K562 (cell line): ENCODE results near the gene MAP4K1. TPM values are rescaled to one million over a fixed set of nuclear protein-coding genes. Genes with fewer than 3 reads are reported as not detected.
A peak's percentile ranks its signal among the peaks of the same experiment; 100 is the strongest.

Experiments used
- CEBPB ChIP-seq: fragments of 450-650 bp; IDR thresholded peaks from 2 replicates; pipeline ENCODE4 v1.6.1; 2016; ENCODE audit warnings: missing genetic modification characterization, missing compliant biosample characterization
- CUX1 ChIP-seq: fragments of 200-800 bp; sonication (Bioruptor generic); IDR thresholded peaks from 2 replicates; pipeline ENCODE4 v1.6.1; 2016; ENCODE audit warnings: missing genetic modification characterization, missing compliant biosample characterization
- DMBX1 ChIP-seq: fragments of 250-450 bp; sonication (Bioruptor Pico); IDR thresholded peaks from 2 replicates; pipeline ENCODE4 v1.8.0; 2022; ENCODE audit warnings: inconsistent platforms, mild to moderate bottlenecking, moderate library complexity, borderline replicate concordance
- FOXJ2 ChIP-seq: fragments of 200-800 bp; sonication (Bioruptor generic); IDR thresholded peaks from 2 replicates; pipeline ENCODE4 v1.6.1; 2016; ENCODE audit warnings: missing genetic modification characterization, missing compliant biosample characterization
- FOXO4 ChIP-seq: fragments of 450-650 bp; formaldehyde crosslinking; IDR thresholded peaks from 2 replicates; pipeline ENCODE4 v1.4.0; 2020; ENCODE audit warnings: mild to moderate bottlenecking, moderate library complexity
- HNRNPUL1 ChIP-seq: fragments of 200-400 bp; formaldehyde crosslinking; IDR thresholded peaks from 2 replicates; pipeline ENCODE4 v1.6.1; 2017; ENCODE audit warnings: low read length
- MCM3 ChIP-seq: fragments of 450-650 bp; IDR thresholded peaks from 2 replicates; pipeline ENCODE4 v1.6.1; 2016
- NFYB ChIP-seq: IDR thresholded peaks from 2 replicates; pipeline ENCODE4 v1.6.1; 2011; ENCODE audit warnings: mild to moderate bottlenecking, moderate library complexity; ENCODE audit not compliant: insufficient read length; ENCODE audit errors: extremely low read depth
- NR3C1 ChIP-seq: sonication (generic); formaldehyde crosslinking; IDR thresholded peaks from 2 replicates; pipeline ENCODE4 v1.8.1; 2022; ENCODE audit warnings: missing genetic modification reagents
- PPARD ChIP-seq: fragments of 250-450 bp; sonication (Bioruptor Pico); IDR thresholded peaks from 2 replicates; pipeline ENCODE4 v1.8.0; 2022; ENCODE audit warnings: inconsistent platforms, mild to moderate bottlenecking, moderate library complexity
- PTRF ChIP-seq: fragments of 450-650 bp; IDR thresholded peaks from 2 replicates; pipeline ENCODE4 v1.6.1; 2016; ENCODE audit warnings: mild to moderate bottlenecking, missing genetic modification characterization, missing compliant biosample characterization
- SLC30A9 ChIP-seq: fragments of 250-450 bp; sonication (Bioruptor Pico); IDR thresholded peaks from 2 replicates; pipeline ENCODE4 v1.8.0; 2022; ENCODE audit warnings: mild to moderate bottlenecking, moderate library complexity
- SMAD2 ChIP-seq: fragments of 150-350 bp; IDR thresholded peaks from 2 replicates; pipeline ENCODE4 v1.6.1; 2014; ENCODE audit warnings: low read depth, mild to moderate bottlenecking, low read length
- SMARCA4 ChIP-seq: fragments of 450-650 bp; IDR thresholded peaks from 2 replicates; pipeline ENCODE4 v1.6.1; 2016
- XRCC3 ChIP-seq: fragments of 450-650 bp; IDR thresholded peaks from 2 replicates; pipeline ENCODE4 v1.6.1; 2017; ENCODE audit warnings: mild to moderate bottlenecking, moderate library complexity
- ZBTB17 ChIP-seq: fragments of 450-650 bp; formaldehyde crosslinking; IDR thresholded peaks from 2 replicates; pipeline ENCODE4 v1.4.0; 2020; ENCODE audit warnings: mild to moderate bottlenecking
- ZBTB34 ChIP-seq: fragments of 250-450 bp; sonication (Bioruptor Pico); IDR thresholded peaks from 2 replicates; pipeline ENCODE4 v1.8.0; 2021; ENCODE audit warnings: mild to moderate bottlenecking, moderate library complexity
- ZNF224 ChIP-seq: sonication (generic); formaldehyde crosslinking; IDR thresholded peaks from 2 replicates; pipeline ENCODE4 v1.8.0; 2022; ENCODE audit warnings: mild to moderate bottlenecking, missing genetic modification reagents
- ZNF253 ChIP-seq: fragments of 250-450 bp; sonication (Bioruptor Pico); conservative IDR thresholded peaks from 2 replicates; pipeline ENCODE4 v1.6.1; 2021; ENCODE audit warnings: mild to moderate bottlenecking
- ZNF324 ChIP-seq: fragments of 250-450 bp; sonication (Bioruptor Pico); IDR thresholded peaks from 2 replicates; pipeline ENCODE4 v1.4.0; 2020; ENCODE audit warnings: mild to moderate bottlenecking
- ZNF586 ChIP-seq: fragments of 450-650 bp; formaldehyde crosslinking; conservative IDR thresholded peaks from 2 replicates; pipeline ENCODE4 v1.4.0; 2020; ENCODE audit warnings: mild to moderate bottlenecking, moderate library complexity
- ZNF668 ChIP-seq: fragments of 250-450 bp; sonication (Bioruptor Pico); IDR thresholded peaks from 2 replicates; pipeline ENCODE4 v1.8.0; 2022; ENCODE audit warnings: mild to moderate bottlenecking, inconsistent platforms
- ZSCAN32 ChIP-seq: fragments of 450-650 bp; formaldehyde crosslinking; IDR thresholded peaks from 2 replicates; pipeline ENCODE4 v1.4.0; 2020; ENCODE audit warnings: mild to moderate bottlenecking, moderate library complexity
- polyA plus RNA-seq, 8 experiments: library from polyadenylated mRNA; depleted of rRNA in 4 of 8; stranded (reverse) in 5 of 8; unstranded in 3 of 8; fragments of >200 nt; fragmentation: Nextera tagmentation in 2 of 8; fragmentation: Illumina TruSeq in 1 of 8; extraction: Ambion mirVana in 2 of 8; extraction: Trizol in 1 of 8; gene quantifications; 2 replicates each; pipeline versions ENCODE4 v1.2.1 to v1.2.3, GENCODE V29; 2011 to 2014; ENCODE audit warnings: inconsistent platforms in 1 of 8, missing spikeins in 1 of 8
- total RNA-seq, 7 experiments: library from RNA; depleted of rRNA in 6 of 7; stranded (reverse); fragments of >200 nt in 6 of 7; fragmentation: Illumina TruSeq in 2 of 7; extraction: Trizol in 2 of 7; gene quantifications; 2 replicates each; pipeline versions ENCODE4 v1.2.1 to v1.2.3, GENCODE V29; 2011 to 2021; ENCODE audit warnings: low replicate concordance in 1 of 7

Gene MAP4K1
- total and polyA plus RNA-seq, 9 of the 15 experiments (the other 6 are each of a cell fraction or from before 2014, with no cell fraction given), result 0.14 to 3.2 (median 0.73) TPM; not detected in 1

GRCh38 chr19:38618590-38619360, 1.0 kb upstream of the MAP4K1 start, which contains the start of gene EIF3K (continued):
- no peak for TF ChIP-seq MCM3
- TF ChIP-seq FOXO4 (CRISPR knock-in tag), result no peak
- TF ChIP-seq SLC30A9 (CRISPR knock-in tag), result no peak
- no peak for TF ChIP-seq ZBTB34 (CRISPR knock-in tag)
- TF ChIP-seq ZNF224 (CRISPR knock-in tag), result no peak
- no peak for TF ChIP-seq ZSCAN32
- TF ChIP-seq HNRNPUL1, result no peak
- no peak for TF ChIP-seq SMAD2
- no peak for TF ChIP-seq SMARCA4
- no peak for TF ChIP-seq CUX1
- TF ChIP-seq NFYB, result no peak
- peak; percentile 85 for TF ChIP-seq FOXJ2
- no peak for TF ChIP-seq CEBPB
- no peak for TF ChIP-seq ZNF253
- TF ChIP-seq PTRF, result no peak
- TF ChIP-seq NR3C1 (CRISPR knock-in tag), result no peak
- TF ChIP-seq ZNF586 (CRISPR knock-in tag), result no peak
- no peak for TF ChIP-seq PPARD
- no peak for TF ChIP-seq ZNF324 (CRISPR knock-in tag)
- TF ChIP-seq ZNF668 (CRISPR knock-in tag), result no peak
- TF ChIP-seq XRCC3, result no peak
- peak; percentile 55 for TF ChIP-seq DMBX1 (CRISPR knock-in tag)
- TF ChIP-seq ZBTB17 (CRISPR knock-in tag), result no peak
